H9 (cell line): Measurements from ENCODE around the gene CYTIP. TPM values are rescaled to one million over a fixed set of nuclear protein-coding genes. Genes with fewer than 3 reads are reported as not detected.

Experiments used
- DNase-seq: peaks from one replicate; pipeline ENCODE4 v3.0.0-alpha.2; 2017
- H2AFZ ChIP-seq: one replicate; pipeline ENCODE4 v1.6.1; 2013; ENCODE audit warnings: mild to moderate bottlenecking, low read length, control low read depth, moderate library complexity
- H2AK5ac ChIP-seq: 2 replicates; pipeline ENCODE4 v1.6.1; 2013; ENCODE audit warnings: low read length, control low read depth, mixed read lengths; ENCODE audit not compliant: insufficient read length
- H2BK120ac ChIP-seq: one replicate; pipeline ENCODE4 v1.6.1; 2013; ENCODE audit warnings: low read depth, mild to moderate bottlenecking, low read length, control low read depth, inconsistent platforms; ENCODE audit not compliant: poor library complexity, severe bottlenecking
- H2BK12ac ChIP-seq: 2 replicates; pipeline ENCODE4 v1.6.1; 2013; ENCODE audit warnings: low read length, control low read depth, mixed read lengths, low read depth; ENCODE audit not compliant: insufficient read length
- H2BK15ac ChIP-seq: 2 replicates; pipeline ENCODE4 v1.6.1; 2013; ENCODE audit warnings: low read depth, low read length, control low read depth
- H2BK20ac ChIP-seq: one replicate; pipeline ENCODE4 v1.6.1; 2013; ENCODE audit warnings: low read depth, mild to moderate bottlenecking, low read length, control low read depth, inconsistent platforms; ENCODE audit not compliant: poor library complexity, severe bottlenecking
- H2BK5ac ChIP-seq: 2 replicates; pipeline ENCODE4 v1.6.1; 2013; ENCODE audit warnings: low read length, control low read depth, mixed read lengths; ENCODE audit not compliant: insufficient read length
- H3K14ac ChIP-seq: 2 replicates; pipeline ENCODE4 v1.6.1; 2013; ENCODE audit warnings: low read length, control low read depth; ENCODE audit not compliant: insufficient read depth
- H3K18ac ChIP-seq: 2 replicates; pipeline ENCODE4 v1.6.1; 2013; ENCODE audit warnings: low read depth, mild to moderate bottlenecking, mixed read lengths, low read length, control low read depth; ENCODE audit not compliant: insufficient read length
- H3K23ac ChIP-seq: 2 replicates; pipeline ENCODE4 v1.6.1; 2013; ENCODE audit warnings: low read length, control low read depth, mixed read lengths, low read depth; ENCODE audit not compliant: insufficient read length
- H3K23me2 ChIP-seq: 2 replicates; pipeline ENCODE4 v1.6.1; 2013; ENCODE audit warnings: low read depth, mild to moderate bottlenecking, mixed read lengths, low read length, control low read depth; ENCODE audit not compliant: insufficient read length, poor library complexity, severe bottlenecking
- H3K27ac ChIP-seq: 2 replicates; pipeline ENCODE4 v1.5.1; 2013; ENCODE audit warnings: low read length, control low read depth, mixed read lengths, low read depth; ENCODE audit not compliant: insufficient read length
- H3K27me3 ChIP-seq: 2 replicates; pipeline ENCODE4 v1.6.1; 2013; ENCODE audit warnings: low read length, control low read depth, inconsistent platforms; ENCODE audit not compliant: insufficient read depth
- H3K4ac ChIP-seq: 2 replicates; pipeline ENCODE4 v1.6.1; 2013; ENCODE audit warnings: low read depth, mild to moderate bottlenecking, control low read depth, inconsistent platforms, low read length, moderate library complexity
- H3K4me1 ChIP-seq: 2 replicates; pipeline ENCODE4 v1.6.1; 2013; ENCODE audit warnings: low read length, control low read depth, inconsistent platforms; ENCODE audit not compliant: insufficient read depth
- H3K4me2 ChIP-seq: 2 replicates; pipeline ENCODE4 v1.6.1; 2013; ENCODE audit warnings: low read length, control low read depth, mixed read lengths; ENCODE audit not compliant: insufficient read length, insufficient read depth
- H3K56ac ChIP-seq: 2 replicates; pipeline ENCODE4 v1.6.1; 2013; ENCODE audit warnings: low read depth, mild to moderate bottlenecking, mixed read lengths, low read length, control low read depth; ENCODE audit not compliant: insufficient read length
- H3K79me1 ChIP-seq: 2 replicates; pipeline ENCODE4 v1.6.1; 2013; ENCODE audit warnings: low read depth, mild to moderate bottlenecking, moderate library complexity, low read length, control low read depth, inconsistent platforms; ENCODE audit not compliant: insufficient read depth, poor library complexity, severe bottlenecking
- H3K79me2 ChIP-seq: 2 replicates; pipeline ENCODE4 v1.6.1; 2013; ENCODE audit warnings: low read length, control low read depth, inconsistent platforms; ENCODE audit not compliant: insufficient read depth
- H3K9ac ChIP-seq: 2 replicates; pipeline ENCODE4 v1.6.1; 2013; ENCODE audit warnings: low read length, control low read depth, mixed read lengths; ENCODE audit not compliant: insufficient read length; ENCODE audit errors: extremely low read depth
- H3K9me3 ChIP-seq: one replicate; pipeline ENCODE4 v1.6.1; 2013; ENCODE audit warnings: low read depth, low read length, inconsistent platforms; ENCODE audit not compliant: control insufficient read depth
- H3T11ph ChIP-seq: one replicate; pipeline ENCODE4 v1.6.1; 2013; ENCODE audit warnings: mild to moderate bottlenecking, low read length, control low read depth, inconsistent platforms
- H4K20me1 ChIP-seq: one replicate; pipeline ENCODE4 v1.6.1; 2013; ENCODE audit not compliant: control insufficient read depth, insufficient read length, insufficient read depth
- H4K5ac ChIP-seq: 2 replicates; pipeline ENCODE4 v1.6.1; 2013; ENCODE audit warnings: low read depth, mild to moderate bottlenecking, mixed read lengths, low read length, control low read depth; ENCODE audit not compliant: insufficient read length
- H4K8ac ChIP-seq: replicated peaks from 2 replicates; pipeline ENCODE4 v1.6.1; 2013; ENCODE audit warnings: low read length, control low read depth, mixed read lengths, low read depth; ENCODE audit not compliant: insufficient read length
- H4K91ac ChIP-seq: 2 replicates; pipeline ENCODE4 v1.6.1; 2013; ENCODE audit warnings: low read depth, mild to moderate bottlenecking, moderate library complexity, mixed read lengths, low read length, control low read depth; ENCODE audit not compliant: insufficient read length
- H3K27ac Mint-ChIP-seq, 3 experiments: 2 replicates in 2 of 3; 3 replicates in 1 of 3; pipeline ENCODE4 v1.8.0; 2020 to 2021; ENCODE audit warnings: mixed read lengths in 3 of 3, mild to moderate bottlenecking in 1 of 3, moderate library complexity in 1 of 3
- H3K27me3 Mint-ChIP-seq: 2 replicates; pipeline ENCODE4 v1.8.0; 2021; ENCODE audit warnings: low read depth, mild to moderate bottlenecking, moderate library complexity, mixed read lengths
- H3K36me3 Mint-ChIP-seq, 3 experiments: 2 replicates in 2 of 3; 3 replicates in 1 of 3; pipeline ENCODE4 v1.8.0; 2020 to 2021; ENCODE audit warnings: low read depth in 3 of 3, mixed read lengths in 3 of 3; ENCODE audit not compliant: insufficient read depth in 1 of 3
- H3K4me1 Mint-ChIP-seq, 2 experiments: 2 replicates each; pipeline ENCODE4 v1.8.0; 2020; ENCODE audit warnings: mixed read lengths in 2 of 2
- H3K4me3 Mint-ChIP-seq, 2 experiments: 2 replicates in 1 of 2; 3 replicates in 1 of 2; pipeline ENCODE4 v1.8.0; 2020 to 2021; ENCODE audit warnings: mild to moderate bottlenecking in 2 of 2, mixed read lengths in 2 of 2, moderate library complexity in 1 of 2
- H3K9me3 Mint-ChIP-seq, 2 experiments: 2 replicates in 1 of 2; 3 replicates in 1 of 2; pipeline ENCODE4 v1.8.0; 2020; ENCODE audit warnings: mild to moderate bottlenecking in 2 of 2, mixed read lengths in 2 of 2, moderate library complexity in 1 of 2
- CTCF ChIP-seq: fragments of 200-600 bp; sonication (generic); conservative IDR thresholded peaks from 3 replicates; pipeline ENCODE4 v1.8.0; 2021; ENCODE audit warnings: antibody characterized with exemption, mild to moderate bottlenecking
- WGBS: extraction: QIAGEN DNeasy Blood & Tissue Kit; methylation state at CpG from one replicate; pipeline ENCODE4 v1.1.7; 2013; ENCODE audit warnings: missing lambda C conversion rate, low lambda C conversion rate, mixed read lengths; ENCODE audit not compliant: insufficient read length; ENCODE audit errors: extremely low coverage; 5-methylcytosine and 5-hydroxymethylcytosine counted together
- total RNA-seq: library from RNA; stranded (reverse); gene quantifications from 2 replicates; pipeline ENCODE4 v1.2.1, GENCODE V29; 2021

Gene CYTIP
- total RNA-seq, 1 experiment from 2014 or later, result 0.28 TPM

GRCh38 chr2:157428500-157429175 is 15.3 kb downstream of the CYTIP start:
- Histone ChIP-seq H3K79me2 (no peaks in the 10 kb centered on the region), H2BK15ac (no peak overlapping the region), H4K20me1 (no peaks in the 10 kb centered on the region), H2BK5ac (no peak overlapping the region), H3K9me3 (no peaks in the 10 kb centered on the region), H3K4ac (no peak overlapping the region), H3K4me1 (no peaks in the 10 kb centered on the region), H3K23ac (no peak overlapping the region), H3K23me2 (no peaks in the 10 kb centered on the region), H2AFZ (no peak overlapping the region), H3K79me1 (no peaks in the 10 kb centered on the region), H4K5ac (no peak overlapping the region), H3K18ac (no peak overlapping the region), H4K8ac (no peak overlapping the region), H3T11ph (no peak overlapping the region), H3K14ac (no peak overlapping the region), H3K4me2 (no peak overlapping the region), H3K27me3 (no peaks in the 10 kb centered on the region), H4K91ac (no peak overlapping the region), H2BK120ac (no peak overlapping the region), H3K27ac (no peak overlapping the region), H2AK5ac (no peak overlapping the region), H3K9ac (no peak overlapping the region), H2BK20ac (no peak overlapping the region), H2BK12ac (no peak overlapping the region), H3K56ac (no peak overlapping the region)
- TF ChIP-seq CTCF, result no peak
- no peak overlapping the region for H3K4me3 Mint-ChIP-seq
- no CpG with 5 or more reads among the region's 2 CpGs for WGBS
- peaks cover 12 to 13% of the 10 kb centered on the region in 2 experiments for H3K9me3 Mint-ChIP-seq
- peaks cover 0 to 10% (median 5%) of the 10 kb centered on the region in 3 experiments; a peak in 4 of 7 replicates for H3K36me3 Mint-ChIP-seq
- H3K27me3 Mint-ChIP-seq, result no peaks in the 10 kb centered on the region
- no peak overlapping the region for H3K27ac Mint-ChIP-seq
- H3K4me1 Mint-ChIP-seq, result peaks cover 7 to 9% of the 10 kb centered on the region in 2 experiments
- DNase-seq, result no peak
